ENCODE measurements around the gene NOTCH1.

- no peak for TF ChIP-seq FOSL1 (IDR thresholded peaks at IDR 0.05; ENCODE audit: insufficient read depth, low read depth, low read length)
- TF ChIP-seq GABPA (IDR thresholded peaks at IDR 0.05; ENCODE audit: borderline replicate concordance, insufficient read depth, low read length) = peak; percentile 63; the same call in 1 of the 2 replicates
- TF ChIP-seq TBP (IDR thresholded peaks at IDR 0.05; ENCODE audit: low read depth, low read length) = no peak
- no peak for TF ChIP-seq HDAC6 (IDR thresholded peaks at IDR 0.05; ENCODE audit: low read depth, low read length)
- no peak for TF ChIP-seq SP1 (IDR thresholded peaks at IDR 0.05; ENCODE audit: low read depth, low read length)
- TF ChIP-seq KDM1A (IDR thresholded peaks at IDR 0.05; ENCODE audit: borderline replicate concordance, low read length) = no peak
- no peak for TF ChIP-seq POLR2A (IDR thresholded peaks at IDR 0.05; ENCODE audit: control extremely low read depth in 1 of 2, low read depth in 2 of 2, low read length in 2 of 2)
- TF ChIP-seq MAX (IDR thresholded peaks at IDR 0.05) = peak; percentile 92
- TF ChIP-seq EZH2 (IDR thresholded peaks at IDR 0.05; ENCODE audit: low read depth, low read length, severe bottlenecking) = no peak
- TF ChIP-seq CTCF (IDR thresholded peaks at IDR 0.05; ENCODE audit: control extremely low read depth in 1 of 3, insufficient read depth in 1 of 3, low read depth in 1 of 3, low read length in 3 of 3) = no peak
- no peak for TF ChIP-seq GTF2F1 (IDR thresholded peaks at IDR 0.05; ENCODE audit: borderline replicate concordance, low read depth, low read length)
- no peak for TF ChIP-seq EP300 (IDR thresholded peaks at IDR 0.05; ENCODE audit: borderline replicate concordance in 1 of 2, low read depth in 2 of 2, low read length in 2 of 2)
Measured at GRCh38 chr9:136546697-136547501, 1.1 kb upstream of the NOTCH1 start.
